Kidney capillary endothelial cell (primary cell): ENCODE measurements around the gene EMILIN1.
A peak's percentile ranks its signal among the peaks of the same experiment; 100 is the strongest.
"Not testable (repeated sequence)": the region's sequence is repeated elsewhere in the genome, so short reads cannot be mapped to it uniquely, and the experiment has no call there.

Experiments used
- DNase-seq: peaks from one replicate; pipeline ENCODE4 v3.0.0-alpha.2; 2018; ENCODE audit warnings: low spot score

EMILIN1 gene

GRCh38 chr2:27054721-27055120 lies 23.7 kb upstream of the EMILIN1 start:
- no peak for DNase-seq

GRCh38 chr2:27057184-27057583 lies 21.2 kb upstream of the EMILIN1 start:
- DNase-seq = no peak

- no peak for DNase-seq
These were observed 20.2 kb upstream of the EMILIN1 start for GRCh38 chr2:27058210-27058609.

- no peak for DNase-seq
These were observed 19.1 kb upstream of the EMILIN1 start for GRCh38 chr2:27059141-27059820.

- DNase-seq = no peak
These were observed 18.1 kb upstream of the EMILIN1 start for GRCh38 chr2:27060323-27060722.

- DNase-seq = no peak
These were observed 13.3 kb upstream of the EMILIN1 start for GRCh38 chr2:27065128-27065527.

- DNase-seq = no peak
These were observed 11.0 kb upstream of the EMILIN1 start for GRCh38 chr2:27067385-27067784.

GRCh38 chr2:27069436-27069835 lies 9.0 kb upstream of the EMILIN1 start:
- no peak for DNase-seq

- no peak for DNase-seq
These were observed 8.3 kb upstream of the EMILIN1 start for GRCh38 chr2:27069961-27070618.

GRCh38 chr2:27070653-27071276 lies 7.7 kb upstream of the EMILIN1 start:
- no peak for DNase-seq

GRCh38 chr2:27071277-27071989 lies 7.0 kb upstream of the EMILIN1 start, which contains the start of gene OST4:
OST4 (minus strand) TSS chr2:27071654.
- DNase-seq = peak; percentile 90

- DNase-seq = no peak
These were observed 6.2 kb upstream of the EMILIN1 start for GRCh38 chr2:27071990-27072830.

GRCh38 chr2:27072920-27073319 lies 5.5 kb upstream of the EMILIN1 start:
- no peak for DNase-seq

GRCh38 chr2:27073782-27074181 lies 4.6 kb upstream of the EMILIN1 start:
- DNase-seq = no peak

GRCh38 chr2:27074738-27075565 lies 3.5 kb upstream of the EMILIN1 start:
- no peak for DNase-seq

GRCh38 chr2:27075566-27075871 lies 2.9 kb upstream of the EMILIN1 start:
- not testable (repeated sequence) for DNase-seq

GRCh38 chr2:27076323-27076722 lies 2.1 kb upstream of the EMILIN1 start:
- DNase-seq = no peak

- no peak for DNase-seq
These were observed 1.2 kb upstream of the EMILIN1 start for GRCh38 chr2:27077231-27077630.

- no peak for DNase-seq
These were observed 1.1 kb downstream of the EMILIN1 start for GRCh38 chr2:27079233-27080139.

- DNase-seq = no peak
These were observed 1.7 kb downstream of the EMILIN1 start for GRCh38 chr2:27080140-27080469.
